ENCODE results near the gene RBM20.

DNA sequence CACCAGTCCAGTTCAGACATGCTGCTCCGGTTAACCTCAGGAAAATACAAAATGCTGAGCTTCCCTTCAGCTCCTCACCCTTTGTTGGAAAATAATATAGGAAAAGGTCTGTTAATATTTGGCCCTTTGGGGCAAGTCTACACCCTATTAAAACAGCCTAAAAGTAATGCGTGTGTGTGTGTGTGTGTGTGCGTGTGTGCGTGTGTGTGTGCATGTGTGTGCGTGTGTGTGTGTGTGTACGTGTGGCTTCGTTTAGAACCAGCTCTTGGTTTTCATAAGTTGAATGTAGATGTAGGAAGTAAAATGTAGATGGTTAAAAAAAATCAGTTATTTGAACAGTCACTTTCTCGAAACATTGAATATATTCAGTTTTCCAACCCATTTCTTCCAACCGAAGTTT is 166.5 kb downstream of the RBM20 start:
- TF ChIP-seq CTCF (IDR thresholded peaks at IDR 0.05), result no peak
- TF ChIP-seq POLR2AphosphoS5 (IDR thresholded peaks at IDR 0.05), result no peak

Data from sigmoid colon (tissue), 4 donors.